HepG2 (cell line): ENCODE results near the gene BST1. TPM values are rescaled to one million over a fixed set of nuclear protein-coding genes. Genes with fewer than 3 reads are reported as not detected.

Source experiments
- ATRX ChIP-seq: sonication (generic); formaldehyde crosslinking; IDR thresholded peaks from 2 replicates; pipeline ENCODE4 v1.4.0; 2020; ENCODE audit warnings: missing genetic modification reagents, borderline replicate concordance
- EP300 ChIP-seq, 3 experiments: sonication (generic) in 1 of 3; formaldehyde crosslinking in 1 of 3; IDR thresholded peaks; 2 replicates each; pipeline versions ENCODE4 v1.5.1 to v1.6.1; 2011 to 2020; ENCODE audit warnings: low read depth in 2 of 3, low read length in 2 of 3, borderline replicate concordance in 1 of 3, improper control_type of control experiment in 1 of 3, mild to moderate bottlenecking in 1 of 3, missing genetic modification reagents in 1 of 3, moderate library complexity in 1 of 3
- KMT2B ChIP-seq: IDR thresholded peaks from 2 replicates; pipeline ENCODE4 v1.6.1; 2016; ENCODE audit warnings: missing genetic modification reagents, missing compliant biosample characterization
- ZNF773 ChIP-seq: sonication (generic); formaldehyde crosslinking; IDR thresholded peaks from 2 replicates; pipeline ENCODE4 v1.4.0; 2020; ENCODE audit warnings: missing genetic modification reagents, borderline replicate concordance
- ZNF788 ChIP-seq: sonication (generic); formaldehyde crosslinking; IDR thresholded peaks from 2 replicates; pipeline ENCODE4 v1.5.0; 2020; ENCODE audit warnings: mild to moderate bottlenecking, missing genetic modification reagents, borderline replicate concordance
- polyA plus RNA-seq, 8 experiments: library from polyadenylated mRNA; depleted of rRNA in 3 of 8; stranded (reverse) in 7 of 8; unstranded in 1 of 8; fragments of >200 nt; fragmentation: Illumina TruSeq in 4 of 8; extraction: Trizol in 4 of 8; gene quantifications; 2 replicates each; pipeline versions ENCODE4 v1.2.1 to v1.2.3, GENCODE V29; 2011 to 2016; ENCODE audit warnings: low read depth in 4 of 8, missing spikeins in 1 of 8, mixed read lengths in 1 of 8; ENCODE audit not compliant: insufficient read depth in 1 of 8
- total RNA-seq, 5 experiments: library from RNA; depleted of rRNA; stranded (reverse); fragments of >200 nt; fragmentation: Illumina TruSeq; extraction: Trizol; gene quantifications; 2 replicates each; pipeline ENCODE4 v1.2.3, GENCODE V29; 2016; ENCODE audit warnings: low read depth in 1 of 5
- TF ChIP-seq, protein P1 (sequence below): sonication (generic); formaldehyde crosslinking; IDR thresholded peaks from 2 replicates; pipeline ENCODE4 v1.4.0; 2020; ENCODE audit warnings: missing genetic modification reagents
- TF ChIP-seq, protein P2 (sequence below): sonication (generic); formaldehyde crosslinking; IDR thresholded peaks from 2 replicates; pipeline ENCODE4 v1.5.0; 2020; ENCODE audit warnings: missing genetic modification reagents, mild to moderate bottlenecking, borderline replicate concordance
- TF ChIP-seq, protein P3 (sequence below): sonication (generic); formaldehyde crosslinking; IDR thresholded peaks from 2 replicates; pipeline ENCODE4 v1.5.0; 2020; ENCODE audit warnings: missing genetic modification reagents, mild to moderate bottlenecking, borderline replicate concordance
- TF ChIP-seq, protein P4 (sequence below): sonication (generic); formaldehyde crosslinking; IDR thresholded peaks from 2 replicates; pipeline ENCODE4 v1.5.0; 2020; ENCODE audit warnings: mild to moderate bottlenecking, missing genetic modification reagents
- TF ChIP-seq, protein P5 (sequence below): sonication (generic); formaldehyde crosslinking; IDR thresholded peaks from 2 replicates; pipeline ENCODE4 v1.8.1; 2023; ENCODE audit warnings: mild to moderate bottlenecking, moderate library complexity, missing genetic modification reagents
- TF ChIP-seq, protein P6 (sequence below): sonication (generic); formaldehyde crosslinking; IDR thresholded peaks from 2 replicates; pipeline ENCODE4 v1.9.0; 2021; ENCODE audit warnings: mild to moderate bottlenecking, missing genetic modification reagents

The BST1 gene
- total and polyA plus RNA-seq, 2 of the 13 experiments (the other 11 are each of a cell fraction or from before 2014, with no cell fraction given): 0.09 to 0.49 TPM

DNA sequence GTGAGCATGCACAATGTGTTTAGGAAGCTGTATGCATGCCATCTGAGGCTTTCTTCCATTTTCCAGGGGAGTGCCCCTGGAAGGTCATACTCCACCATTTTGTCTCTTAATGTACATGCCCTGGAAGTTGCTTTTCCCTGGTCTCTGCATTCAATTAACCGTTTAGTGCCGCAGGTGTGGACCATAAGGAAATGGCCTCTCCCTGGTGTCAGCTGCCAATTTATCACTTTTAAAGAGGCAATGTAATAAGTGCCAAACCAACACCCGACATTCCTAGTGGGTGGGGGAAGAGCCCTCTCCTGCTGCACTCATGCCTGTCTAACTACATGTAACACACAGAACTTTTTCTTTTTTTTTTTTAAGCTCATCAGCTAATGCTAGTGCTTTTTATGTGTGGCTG lies 7.1 kb upstream of the BST1 start (continued):
- TF ChIP-seq, protein P1, sequence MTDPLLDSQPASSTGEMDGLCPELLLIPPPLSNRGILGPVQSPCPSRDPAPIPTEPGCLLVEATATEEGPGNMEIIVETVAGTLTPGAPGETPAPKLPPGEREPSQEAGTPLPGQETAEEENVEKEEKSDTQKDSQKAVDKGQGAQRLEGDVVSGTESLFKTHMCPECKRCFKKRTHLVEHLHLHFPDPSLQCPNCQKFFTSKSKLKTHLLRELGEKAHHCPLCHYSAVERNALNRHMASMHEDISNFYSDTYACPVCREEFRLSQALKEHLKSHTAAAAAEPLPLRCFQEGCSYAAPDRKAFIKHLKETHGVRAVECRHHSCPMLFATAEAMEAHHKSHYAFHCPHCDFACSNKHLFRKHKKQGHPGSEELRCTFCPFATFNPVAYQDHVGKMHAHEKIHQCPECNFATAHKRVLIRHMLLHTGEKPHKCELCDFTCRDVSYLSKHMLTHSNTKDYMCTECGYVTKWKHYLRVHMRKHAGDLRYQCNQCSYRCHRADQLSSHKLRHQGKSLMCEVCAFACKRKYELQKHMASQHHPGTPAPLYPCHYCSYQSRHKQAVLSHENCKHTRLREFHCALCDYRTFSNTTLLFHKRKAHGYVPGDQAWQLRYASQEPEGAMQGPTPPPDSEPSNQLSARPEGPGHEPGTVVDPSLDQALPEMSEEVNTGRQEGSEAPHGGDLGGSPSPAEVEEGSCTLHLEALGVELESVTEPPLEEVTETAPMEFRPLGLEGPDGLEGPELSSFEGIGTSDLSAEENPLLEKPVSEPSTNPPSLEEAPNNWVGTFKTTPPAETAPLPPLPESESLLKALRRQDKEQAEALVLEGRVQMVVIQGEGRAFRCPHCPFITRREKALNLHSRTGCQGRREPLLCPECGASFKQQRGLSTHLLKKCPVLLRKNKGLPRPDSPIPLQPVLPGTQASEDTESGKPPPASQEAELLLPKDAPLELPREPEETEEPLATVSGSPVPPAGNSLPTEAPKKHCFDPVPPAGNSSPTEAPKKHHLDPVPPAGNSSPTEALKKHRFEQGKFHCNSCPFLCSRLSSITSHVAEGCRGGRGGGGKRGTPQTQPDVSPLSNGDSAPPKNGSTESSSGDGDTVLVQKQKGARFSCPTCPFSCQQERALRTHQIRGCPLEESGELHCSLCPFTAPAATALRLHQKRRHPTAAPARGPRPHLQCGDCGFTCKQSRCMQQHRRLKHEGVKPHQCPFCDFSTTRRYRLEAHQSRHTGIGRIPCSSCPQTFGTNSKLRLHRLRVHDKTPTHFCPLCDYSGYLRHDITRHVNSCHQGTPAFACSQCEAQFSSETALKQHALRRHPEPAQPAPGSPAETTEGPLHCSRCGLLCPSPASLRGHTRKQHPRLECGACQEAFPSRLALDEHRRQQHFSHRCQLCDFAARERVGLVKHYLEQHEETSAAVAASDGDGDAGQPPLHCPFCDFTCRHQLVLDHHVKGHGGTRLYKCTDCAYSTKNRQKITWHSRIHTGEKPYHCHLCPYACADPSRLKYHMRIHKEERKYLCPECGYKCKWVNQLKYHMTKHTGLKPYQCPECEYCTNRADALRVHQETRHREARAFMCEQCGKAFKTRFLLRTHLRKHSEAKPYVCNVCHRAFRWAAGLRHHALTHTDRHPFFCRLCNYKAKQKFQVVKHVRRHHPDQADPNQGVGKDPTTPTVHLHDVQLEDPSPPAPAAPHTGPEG (CRISPR knock-in tag): no peak
- TF ChIP-seq, protein P2, sequence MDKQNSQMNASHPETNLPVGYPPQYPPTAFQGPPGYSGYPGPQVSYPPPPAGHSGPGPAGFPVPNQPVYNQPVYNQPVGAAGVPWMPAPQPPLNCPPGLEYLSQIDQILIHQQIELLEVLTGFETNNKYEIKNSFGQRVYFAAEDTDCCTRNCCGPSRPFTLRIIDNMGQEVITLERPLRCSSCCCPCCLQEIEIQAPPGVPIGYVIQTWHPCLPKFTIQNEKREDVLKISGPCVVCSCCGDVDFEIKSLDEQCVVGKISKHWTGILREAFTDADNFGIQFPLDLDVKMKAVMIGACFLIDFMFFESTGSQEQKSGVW: no peak
- TF ChIP-seq, protein P3, sequence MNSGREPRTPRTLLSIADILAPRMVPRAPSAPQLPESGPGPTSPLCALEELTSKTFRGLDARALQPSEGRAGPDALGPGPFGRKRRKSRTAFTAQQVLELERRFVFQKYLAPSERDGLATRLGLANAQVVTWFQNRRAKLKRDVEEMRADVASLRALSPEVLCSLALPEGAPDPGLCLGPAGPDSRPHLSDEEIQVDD (CRISPR knock-in tag): no peak
- TF ChIP-seq KMT2B (CRISPR knock-in tag) (no peak), EP300 (IDR thresholded peaks at IDR 0.05; ENCODE audit: low read depth in 2 of 2, low read length in 2 of 2) (no peak), EP300 (CRISPR knock-in tag; IDR thresholded peaks at IDR 0.05; ENCODE audit: borderline replicate concordance) (no peak), ATRX (CRISPR knock-in tag) (no peak), ZNF788 (no peak), ZNF773 (CRISPR knock-in tag) (no peak)
- TF ChIP-seq, protein P4, sequence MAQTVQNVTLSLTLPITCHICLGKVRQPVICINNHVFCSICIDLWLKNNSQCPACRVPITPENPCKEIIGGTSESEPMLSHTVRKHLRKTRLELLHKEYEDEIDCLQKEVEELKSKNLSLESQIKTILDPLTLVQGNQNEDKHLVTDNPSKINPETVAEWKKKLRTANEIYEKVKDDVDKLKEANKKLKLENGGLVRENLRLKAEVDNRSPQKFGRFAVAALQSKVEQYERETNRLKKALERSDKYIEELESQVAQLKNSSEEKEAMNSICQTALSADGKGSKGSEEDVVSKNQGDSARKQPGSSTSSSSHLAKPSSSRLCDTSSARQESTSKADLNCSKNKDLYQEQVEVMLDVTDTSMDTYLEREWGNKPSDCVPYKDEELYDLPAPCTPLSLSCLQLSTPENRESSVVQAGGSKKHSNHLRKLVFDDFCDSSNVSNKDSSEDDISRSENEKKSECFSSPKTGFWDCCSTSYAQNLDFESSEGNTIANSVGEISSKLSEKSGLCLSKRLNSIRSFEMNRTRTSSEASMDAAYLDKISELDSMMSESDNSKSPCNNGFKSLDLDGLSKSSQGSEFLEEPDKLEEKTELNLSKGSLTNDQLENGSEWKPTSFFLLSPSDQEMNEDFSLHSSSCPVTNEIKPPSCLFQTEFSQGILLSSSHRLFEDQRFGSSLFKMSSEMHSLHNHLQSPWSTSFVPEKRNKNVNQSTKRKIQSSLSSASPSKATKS (CRISPR knock-in tag): no peak
- TF ChIP-seq, protein P5, sequence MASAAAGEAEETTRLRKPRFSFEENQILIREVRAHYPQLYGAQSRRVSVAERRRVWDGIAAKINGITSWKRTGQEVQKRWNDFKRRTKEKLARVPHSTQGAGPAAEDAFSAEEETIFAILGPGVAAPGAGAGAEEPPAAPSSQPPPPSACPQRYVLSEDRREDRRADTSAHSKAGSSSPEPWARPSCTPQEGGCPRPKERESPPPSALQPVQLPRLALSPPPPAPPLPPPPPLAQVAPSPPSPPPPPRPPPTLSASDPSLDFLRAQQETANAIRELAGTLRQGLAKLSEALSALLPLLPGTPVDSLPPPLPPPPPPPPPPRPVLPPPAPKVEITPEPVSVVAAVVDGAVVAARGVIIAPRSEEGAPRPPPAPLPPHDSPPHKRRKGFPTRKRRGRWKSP: no peak
- TF ChIP-seq, protein P6, sequence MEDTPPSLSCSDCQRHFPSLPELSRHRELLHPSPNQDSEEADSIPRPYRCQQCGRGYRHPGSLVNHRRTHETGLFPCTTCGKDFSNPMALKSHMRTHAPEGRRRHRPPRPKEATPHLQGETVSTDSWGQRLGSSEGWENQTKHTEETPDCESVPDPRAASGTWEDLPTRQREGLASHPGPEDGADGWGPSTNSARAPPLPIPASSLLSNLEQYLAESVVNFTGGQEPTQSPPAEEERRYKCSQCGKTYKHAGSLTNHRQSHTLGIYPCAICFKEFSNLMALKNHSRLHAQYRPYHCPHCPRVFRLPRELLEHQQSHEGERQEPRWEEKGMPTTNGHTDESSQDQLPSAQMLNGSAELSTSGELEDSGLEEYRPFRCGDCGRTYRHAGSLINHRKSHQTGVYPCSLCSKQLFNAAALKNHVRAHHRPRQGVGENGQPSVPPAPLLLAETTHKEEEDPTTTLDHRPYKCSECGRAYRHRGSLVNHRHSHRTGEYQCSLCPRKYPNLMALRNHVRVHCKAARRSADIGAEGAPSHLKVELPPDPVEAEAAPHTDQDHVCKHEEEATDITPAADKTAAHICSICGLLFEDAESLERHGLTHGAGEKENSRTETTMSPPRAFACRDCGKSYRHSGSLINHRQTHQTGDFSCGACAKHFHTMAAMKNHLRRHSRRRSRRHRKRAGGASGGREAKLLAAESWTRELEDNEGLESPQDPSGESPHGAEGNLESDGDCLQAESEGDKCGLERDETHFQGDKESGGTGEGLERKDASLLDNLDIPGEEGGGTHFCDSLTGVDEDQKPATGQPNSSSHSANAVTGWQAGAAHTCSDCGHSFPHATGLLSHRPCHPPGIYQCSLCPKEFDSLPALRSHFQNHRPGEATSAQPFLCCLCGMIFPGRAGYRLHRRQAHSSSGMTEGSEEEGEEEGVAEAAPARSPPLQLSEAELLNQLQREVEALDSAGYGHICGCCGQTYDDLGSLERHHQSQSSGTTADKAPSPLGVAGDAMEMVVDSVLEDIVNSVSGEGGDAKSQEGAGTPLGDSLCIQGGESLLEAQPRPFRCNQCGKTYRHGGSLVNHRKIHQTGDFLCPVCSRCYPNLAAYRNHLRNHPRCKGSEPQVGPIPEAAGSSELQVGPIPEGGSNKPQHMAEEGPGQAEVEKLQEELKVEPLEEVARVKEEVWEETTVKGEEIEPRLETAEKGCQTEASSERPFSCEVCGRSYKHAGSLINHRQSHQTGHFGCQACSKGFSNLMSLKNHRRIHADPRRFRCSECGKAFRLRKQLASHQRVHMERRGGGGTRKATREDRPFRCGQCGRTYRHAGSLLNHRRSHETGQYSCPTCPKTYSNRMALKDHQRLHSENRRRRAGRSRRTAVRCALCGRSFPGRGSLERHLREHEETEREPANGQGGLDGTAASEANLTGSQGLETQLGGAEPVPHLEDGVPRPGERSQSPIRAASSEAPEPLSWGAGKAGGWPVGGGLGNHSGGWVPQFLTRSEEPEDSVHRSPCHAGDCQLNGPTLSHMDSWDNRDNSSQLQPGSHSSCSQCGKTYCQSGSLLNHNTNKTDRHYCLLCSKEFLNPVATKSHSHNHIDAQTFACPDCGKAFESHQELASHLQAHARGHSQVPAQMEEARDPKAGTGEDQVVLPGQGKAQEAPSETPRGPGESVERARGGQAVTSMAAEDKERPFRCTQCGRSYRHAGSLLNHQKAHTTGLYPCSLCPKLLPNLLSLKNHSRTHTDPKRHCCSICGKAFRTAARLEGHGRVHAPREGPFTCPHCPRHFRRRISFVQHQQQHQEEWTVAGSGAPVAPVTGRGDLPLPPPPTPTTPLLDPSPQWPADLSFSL (CRISPR knock-in tag): no peak
